Esophagus muscularis mucosa (tissue), 4 donors: Measurements from ENCODE around the gene TKT. TPM values are rescaled to one million over a fixed set of nuclear protein-coding genes. Genes with fewer than 3 reads are reported as not detected.

Experiments used
- DNase-seq: peaks from one replicate; pipeline ENCODE4 v3.0.0-alpha.2; 2017; ENCODE audit errors: extremely low spot score
- H3K27ac ChIP-seq, 4 donors: fragments of 200-600 bp; sonication (generic); replicated peaks in 1 of 4; 1 replicate in 3 of 4; 2 replicates in 1 of 4; pipeline ENCODE4 v1.5.1; 2016 to 2019; ENCODE audit warnings: mild to moderate bottlenecking in 1 of 4
- H3K27me3 ChIP-seq, 4 donors: fragments of 200-600 bp; sonication (generic); one replicate each; pipeline versions ENCODE4 v1.5.1 to v1.6.0; 2016 to 2019
- H3K36me3 ChIP-seq, 4 donors: fragments of 200-600 bp; sonication (generic); one replicate each; pipeline ENCODE4 v1.5.1; 2016 to 2019
- H3K4me1 ChIP-seq, 4 donors: fragments of 200-600 bp; sonication (generic); one replicate each; pipeline ENCODE4 v1.5.1; 2016 to 2019
- H3K4me3 ChIP-seq, 4 donors: fragments of 200-600 bp; sonication (generic); 1 replicate in 2 of 4; 2 replicates in 2 of 4; pipeline ENCODE4 v1.5.1; 2016 to 2019; ENCODE audit warnings: mild to moderate bottlenecking in 4 of 4, moderate library complexity in 1 of 4
- H3K9me3 ChIP-seq, 4 donors: fragments of 200-600 bp; sonication (generic); 1 replicate in 3 of 4; 2 replicates in 1 of 4; pipeline ENCODE4 v1.5.1; 2016 to 2019
- CTCF ChIP-seq, 3 experiments: fragments of 200-600 bp in 2 of 3; fragments of 450-650 bp in 1 of 3; sonication (generic) in 2 of 3; IDR thresholded peaks; one replicate each; pipeline ENCODE4 v1.5.1; 2017 to 2019; ENCODE audit warnings: antibody characterized with exemption in 3 of 3, mild to moderate bottlenecking in 2 of 3, moderate library complexity in 1 of 3
- EP300 ChIP-seq: sonication (generic); formaldehyde crosslinking; IDR thresholded peaks from one replicate; pipeline ENCODE4 v1.6.1; 2017; ENCODE audit warnings: antibody characterized with exemption
- POLR2A ChIP-seq: fragments of 450-650 bp; IDR thresholded peaks from one replicate; pipeline ENCODE4 v1.6.1; 2017; ENCODE audit warnings: antibody characterized with exemption, moderate library complexity, mild to moderate bottlenecking, low read depth
- POLR2AphosphoS5 ChIP-seq, 2 donors: sonication (generic); formaldehyde crosslinking; IDR thresholded peaks; one replicate each; pipeline ENCODE4 v1.6.1; 2017; ENCODE audit warnings: antibody characterized with exemption in 2 of 2
- WGBS: methylation state at CpG from one replicate; pipeline ENCODE4 v1.1.5; 2018; 5-methylcytosine and 5-hydroxymethylcytosine counted together
- intact Hi-C: fragments of 100-400 bp; cut with DNase I; formaldehyde crosslinking; loops from one replicate; pipeline ENCODE4 v1.15.1; 2023
- total RNA-seq, 4 donors: library from RNA; depleted of rRNA; stranded (reverse); fragments of >200 nt; gene quantifications; one replicate each; pipeline versions ENCODE4 v1.1.0 to v1.2.1, GENCODE V29; 2016

TKT gene
- total RNA-seq, 4 donors from 2014 or later, result 295 to 524 (median 378) TPM

GRCh38 chr3:53190659-53191058 is 65.2 kb downstream of the TKT start:
- WGBS, result 77% methylated on average over 3 of the region's 3 CpGs
- no peak overlapping the region for H3K4me3 ChIP-seq
- intact Hi-C loops, result no loop called here
- TF ChIP-seq EP300 (no peak), POLR2AphosphoS5 (IDR thresholded peaks at IDR 0.05) (no peak), POLR2A (no peak), CTCF (IDR thresholded peaks at IDR 0.05) (no peak)
- no peaks in the 10 kb centered on the region for H3K9me3 ChIP-seq
- no peak overlapping the region for H3K27ac ChIP-seq
- DNase-seq, result no peak
- no peaks in the 10 kb centered on the region for H3K27me3 ChIP-seq
- peaks cover 28 to 60% (median 59%) of the 10 kb centered on the region in 4 donors for H3K36me3 ChIP-seq
- H3K4me1 ChIP-seq, result peaks cover 20 to 31% (median 27%) of the 10 kb centered on the region in 4 donors

GRCh38 chr3:53189276-53189675 is 66.5 kb downstream of the TKT start:
- Histone ChIP-seq H3K27ac (no peak overlapping the region), H3K36me3 (peaks cover 32 to 73% (median 70%) of the 10 kb centered on the region in 4 donors), H3K4me3 (no peak overlapping the region), H3K27me3 (no peaks in the 10 kb centered on the region), H3K4me1 (peaks cover 12 to 18% (median 15%) of the 10 kb centered on the region in 4 donors), H3K9me3 (no peaks in the 10 kb centered on the region)
- no peak for DNase-seq
- TF ChIP-seq EP300 (no peak), CTCF (IDR thresholded peaks at IDR 0.05) (no peak), POLR2AphosphoS5 (IDR thresholded peaks at IDR 0.05) (no peak), POLR2A (no peak)
- WGBS, result 93% methylated on average over 2 of the region's 3 CpGs
- intact Hi-C loops, result no loop called here

GRCh38 chr3:53188720-53189119 is 67.1 kb downstream of the TKT start:
- 93% methylated on average over 8 of the region's 13 CpGs for WGBS
- intact Hi-C loops, result no loop called here
- H3K36me3 ChIP-seq, result peaks cover 33 to 79% (median 73%) of the 10 kb centered on the region in 4 donors
- H3K9me3 ChIP-seq, result no peaks in the 10 kb centered on the region
- H3K27ac ChIP-seq, result no peak overlapping the region
- TF ChIP-seq EP300 (no peak), POLR2A (no peak), CTCF (IDR thresholded peaks at IDR 0.05) (no peak), POLR2AphosphoS5 (IDR thresholded peaks at IDR 0.05) (no peak)
- no peak for DNase-seq
- H3K4me1 ChIP-seq, result peaks cover 6 to 12% (median 9%) of the 10 kb centered on the region in 4 donors
- H3K27me3 ChIP-seq, result no peaks in the 10 kb centered on the region
- H3K4me3 ChIP-seq, result no peak overlapping the region

- no peak overlapping the region for H3K27ac ChIP-seq
- H3K4me3 ChIP-seq, result no peak overlapping the region
- DNase-seq, result no peak
- no peak for TF ChIP-seq EP300
- TF ChIP-seq POLR2AphosphoS5 (IDR thresholded peaks at IDR 0.05), result no peak
- TF ChIP-seq POLR2A, result no peak
- TF ChIP-seq CTCF (IDR thresholded peaks at IDR 0.05), result no peak
- H3K27me3 ChIP-seq, result no peaks in the 10 kb centered on the region
- H3K36me3 ChIP-seq, result peaks cover 38 to 84% (median 78%) of the 10 kb centered on the region in 4 donors
- intact Hi-C loops, result no loop called here
- WGBS, result 86% methylated on average over 5 of the region's 5 CpGs
- no peaks in the 10 kb centered on the region for H3K9me3 ChIP-seq
- H3K4me1 ChIP-seq, result peaks cover 1 to 7% (median 4%) of the 10 kb centered on the region in 4 donors
Measured at GRCh38 chr3:53188136-53188685, 67.6 kb downstream of the TKT start.

DNA sequence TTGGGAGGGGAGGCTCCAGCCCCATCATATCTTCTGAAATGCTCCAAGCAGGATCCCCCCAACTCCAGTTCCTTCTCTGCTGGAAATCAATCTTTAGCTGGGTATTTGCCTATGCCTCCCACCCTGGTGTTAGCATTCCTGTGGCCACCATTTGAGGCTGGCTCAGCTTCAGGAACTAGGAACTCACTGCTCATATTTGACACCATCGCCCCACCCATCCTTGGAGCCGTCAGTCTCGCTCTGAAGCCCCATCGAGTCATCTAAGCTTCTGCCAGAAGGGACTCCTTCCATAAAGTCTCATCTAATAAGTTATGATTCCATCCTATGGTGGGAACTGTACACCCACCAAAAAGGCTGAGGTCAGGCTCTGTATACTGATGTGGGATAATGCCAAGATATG is 68.4 kb downstream of the TKT start:
- WGBS, result 78% methylated on average over 4 of the region's 4 CpGs
- Histone ChIP-seq H3K27ac (no peak overlapping the region), H3K4me1 (no peaks in the 10 kb centered on the region), H3K4me3 (no peak overlapping the region), H3K9me3 (no peaks in the 10 kb centered on the region), H3K27me3 (no peaks in the 10 kb centered on the region), H3K36me3 (peaks cover 41 to 92% (median 84%) of the 10 kb centered on the region in 4 donors)
- DNase-seq, result no peak
- intact Hi-C loops, result no loop called here
- TF ChIP-seq POLR2AphosphoS5 (IDR thresholded peaks at IDR 0.05) (no peak), CTCF (IDR thresholded peaks at IDR 0.05) (no peak), POLR2A (no peak), EP300 (no peak)
